K562 (cell line): ENCODE measurements around the gene NDUFB10. TPM values are rescaled to one million over a fixed set of nuclear protein-coding genes. Genes with fewer than 3 reads are reported as not detected.

Source experiments
- AFF4 ChIP-seq: sonication (generic); formaldehyde crosslinking; IDR thresholded peaks from 2 replicates; pipeline ENCODE4 v1.8.0; 2023; ENCODE audit warnings: mild to moderate bottlenecking, missing genetic modification reagents
- CBX3 ChIP-seq, 2 experiments: IDR thresholded peaks; 1 replicate in 1 of 2; 2 replicates in 1 of 2; pipeline ENCODE4 v1.6.1; 2012; ENCODE audit warnings: inconsistent platforms in 2 of 2, low read length in 2 of 2, borderline replicate concordance in 1 of 2, control low read depth in 1 of 2
- CCAR2 ChIP-seq: fragments of 200-400 bp; formaldehyde crosslinking; IDR thresholded peaks from 2 replicates; pipeline ENCODE4 v1.6.1; 2017; ENCODE audit warnings: mild to moderate bottlenecking, low read depth, low read length
- DEAF1 ChIP-seq: fragments of 450-650 bp; formaldehyde crosslinking; IDR thresholded peaks from 2 replicates; pipeline ENCODE4 v1.4.0; 2020; ENCODE audit warnings: mild to moderate bottlenecking, moderate library complexity
- DNMT1 ChIP-seq: fragments of 450-650 bp; IDR thresholded peaks from 2 replicates; pipeline ENCODE4 v1.6.1; 2016; ENCODE audit warnings: antibody characterized with exemption, mild to moderate bottlenecking
- ELF1 ChIP-seq: fragments of 200-800 bp; sonication (Bioruptor generic); IDR thresholded peaks from 2 replicates; pipeline ENCODE4 v1.6.1; 2016; ENCODE audit warnings: missing genetic modification characterization, missing compliant biosample characterization
- EWSR1 ChIP-seq: fragments of 450-650 bp; IDR thresholded peaks from 2 replicates; pipeline ENCODE4 v1.6.1; 2018; ENCODE audit warnings: borderline replicate concordance, mild to moderate bottlenecking, low read depth, moderate library complexity; ENCODE audit not compliant: partially characterized antibody
- FOXO4 ChIP-seq: fragments of 450-650 bp; formaldehyde crosslinking; IDR thresholded peaks from 2 replicates; pipeline ENCODE4 v1.4.0; 2020; ENCODE audit warnings: mild to moderate bottlenecking, moderate library complexity
- HDAC3 ChIP-seq: fragments of 450-650 bp; IDR thresholded peaks from 2 replicates; pipeline ENCODE4 v1.6.1; 2018; ENCODE audit warnings: borderline replicate concordance, mild to moderate bottlenecking, moderate library complexity; ENCODE audit not compliant: partially characterized antibody
- KLF10 ChIP-seq: fragments of 250-450 bp; sonication (Bioruptor Pico); IDR thresholded peaks from 2 replicates; pipeline ENCODE4 v1.6.1; 2021; ENCODE audit warnings: matching md5 sums
- NELFE ChIP-seq: IDR thresholded peaks from 2 replicates; pipeline ENCODE4 v1.6.1; 2011; ENCODE audit warnings: mild to moderate bottlenecking; ENCODE audit not compliant: insufficient read depth, insufficient read length
- POLR2A ChIP-seq: fragments of 450-650 bp; conservative IDR thresholded peaks from 2 replicates; pipeline ENCODE4 v1.6.1; 2016
- RBM22 ChIP-seq: fragments of 200-400 bp; formaldehyde crosslinking; IDR thresholded peaks from 2 replicates; pipeline ENCODE4 v1.6.1; 2018; ENCODE audit warnings: low read length, low read depth; ENCODE audit not compliant: poor library complexity, severe bottlenecking
- SMARCE1 ChIP-seq: fragments of 450-650 bp; IDR thresholded peaks from 2 replicates; pipeline ENCODE4 v1.7.1; 2016; ENCODE audit warnings: mild to moderate bottlenecking
- SRSF7 ChIP-seq: fragments of 200-400 bp; formaldehyde crosslinking; optimal IDR thresholded peaks from 2 replicates; pipeline ENCODE3; 2017; ENCODE audit warnings: mild to moderate bottlenecking, low read depth, low read length
- STAG1 ChIP-seq: sonication (generic); formaldehyde crosslinking; IDR thresholded peaks from 2 replicates; pipeline ENCODE4 v1.5.0; 2020; ENCODE audit warnings: missing genetic modification reagents, borderline replicate concordance
- VEZF1 ChIP-seq: fragments of 200-800 bp; sonication (Bioruptor generic); IDR thresholded peaks from 2 replicates; pipeline ENCODE4 v1.6.1; 2017; ENCODE audit warnings: missing genetic modification characterization, missing compliant biosample characterization
- XRCC5 ChIP-seq: fragments of 200-400 bp; formaldehyde crosslinking; IDR thresholded peaks from 2 replicates; pipeline ENCODE4 v1.6.1; 2017; ENCODE audit warnings: low read depth, mild to moderate bottlenecking, low read length
- ZNF197 ChIP-seq: fragments of 200-800 bp; sonication (Bioruptor generic); IDR thresholded peaks from 2 replicates; pipeline ENCODE4 v1.6.1; 2016; ENCODE audit warnings: low read depth, missing genetic modification characterization, missing compliant biosample characterization
- ZNF561 ChIP-seq: fragments of 450-650 bp; formaldehyde crosslinking; conservative IDR thresholded peaks from 2 replicates; pipeline ENCODE4 v1.4.0; 2020; ENCODE audit warnings: mild to moderate bottlenecking, moderate library complexity
- polyA plus RNA-seq, 8 experiments: library from polyadenylated mRNA; depleted of rRNA in 4 of 8; stranded (reverse) in 5 of 8; unstranded in 3 of 8; fragments of >200 nt; fragmentation: Nextera tagmentation in 2 of 8; fragmentation: Illumina TruSeq in 1 of 8; extraction: Ambion mirVana in 2 of 8; extraction: Trizol in 1 of 8; gene quantifications; 2 replicates each; pipeline versions ENCODE4 v1.2.1 to v1.2.3, GENCODE V29; 2011 to 2014; ENCODE audit warnings: inconsistent platforms in 1 of 8, missing spikeins in 1 of 8
- total RNA-seq, 7 experiments: library from RNA; depleted of rRNA in 6 of 7; stranded (reverse); fragments of >200 nt in 6 of 7; fragmentation: Illumina TruSeq in 2 of 7; extraction: Trizol in 2 of 7; gene quantifications; 2 replicates each; pipeline versions ENCODE4 v1.2.1 to v1.2.3, GENCODE V29; 2011 to 2021; ENCODE audit warnings: low replicate concordance in 1 of 7

The NDUFB10 gene
- total and polyA plus RNA-seq, 9 of the 15 experiments (the other 6 are each of a cell fraction or from before 2014, with no cell fraction given): 69.3 to 527 (median 161) TPM

GRCh38 chr16:1990351-1991134 lies 31.2 kb downstream of the NDUFB10 start (continued):
- TF ChIP-seq AFF4 (CRISPR knock-in tag): 0 out of 2 replicates have a peak, but pooled peaks have one; percentile 40
- no peak for TF ChIP-seq NELFE
- no peak for TF ChIP-seq XRCC5
- TF ChIP-seq SRSF7: no peak
- no peak for TF ChIP-seq KLF10 (CRISPR knock-in tag)
- TF ChIP-seq STAG1 (CRISPR knock-in tag): no peak
- TF ChIP-seq ZNF561 (CRISPR knock-in tag): no peak
- peak; percentile 48; the same call in 1 of the 2 replicates for TF ChIP-seq VEZF1 (CRISPR knock-in tag)
- no peak for TF ChIP-seq RBM22
- TF ChIP-seq CBX3 (IDR thresholded peaks at IDR 0.05; ENCODE audit: borderline replicate concordance in 1 of 2, low read length in 2 of 2): no peak
- no peak for TF ChIP-seq FOXO4 (CRISPR knock-in tag)
- no peak for TF ChIP-seq DNMT1
- no peak for TF ChIP-seq HDAC3
- no peak for TF ChIP-seq DEAF1 (CRISPR knock-in tag)
- TF ChIP-seq EWSR1: no peak
- no peak for TF ChIP-seq ELF1 (tag)
- TF ChIP-seq SMARCE1: no peak
- TF ChIP-seq POLR2A: peak; percentile 35; the same call in 1 of the 2 replicates
- no peak for TF ChIP-seq CCAR2
- TF ChIP-seq ZNF197 (CRISPR knock-in tag): no peak
